ENCODE data around the gene NXN.
"Not testable (repeated sequence)": the region's sequence is repeated elsewhere in the genome, so short reads cannot be mapped to it uniquely, and the experiment has no call there.

NXN gene

DNA sequence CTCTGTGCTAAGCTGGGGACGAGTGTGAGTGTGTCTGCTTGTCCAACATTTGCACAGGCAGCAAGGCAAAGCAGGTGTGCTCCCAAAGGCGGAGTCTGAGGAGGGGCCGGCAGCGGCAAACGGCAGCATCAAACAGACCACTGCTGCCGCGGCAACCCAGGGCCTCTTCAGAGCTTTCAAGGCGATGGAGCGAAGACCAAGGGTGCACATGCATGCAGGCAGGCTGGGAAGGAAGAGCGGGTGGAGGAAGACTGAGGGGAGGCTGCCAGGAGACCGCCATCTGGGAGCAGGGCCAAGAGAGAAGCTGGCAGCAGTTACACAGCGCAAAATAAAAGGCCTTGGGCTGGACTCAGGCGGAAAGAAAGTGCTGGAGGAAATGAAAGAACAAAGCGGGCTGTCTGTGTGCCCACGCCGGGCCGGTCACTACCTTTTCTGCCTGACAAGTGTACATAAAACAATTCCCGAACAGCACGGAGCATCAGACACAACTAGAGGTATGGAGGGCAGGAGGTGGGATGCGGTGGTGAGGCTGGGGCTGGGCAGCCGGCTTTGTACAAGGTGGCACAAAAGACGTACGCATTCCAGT is 25.9 kb upstream of the NXN start:
- no peak for DNase-seq

DNA sequence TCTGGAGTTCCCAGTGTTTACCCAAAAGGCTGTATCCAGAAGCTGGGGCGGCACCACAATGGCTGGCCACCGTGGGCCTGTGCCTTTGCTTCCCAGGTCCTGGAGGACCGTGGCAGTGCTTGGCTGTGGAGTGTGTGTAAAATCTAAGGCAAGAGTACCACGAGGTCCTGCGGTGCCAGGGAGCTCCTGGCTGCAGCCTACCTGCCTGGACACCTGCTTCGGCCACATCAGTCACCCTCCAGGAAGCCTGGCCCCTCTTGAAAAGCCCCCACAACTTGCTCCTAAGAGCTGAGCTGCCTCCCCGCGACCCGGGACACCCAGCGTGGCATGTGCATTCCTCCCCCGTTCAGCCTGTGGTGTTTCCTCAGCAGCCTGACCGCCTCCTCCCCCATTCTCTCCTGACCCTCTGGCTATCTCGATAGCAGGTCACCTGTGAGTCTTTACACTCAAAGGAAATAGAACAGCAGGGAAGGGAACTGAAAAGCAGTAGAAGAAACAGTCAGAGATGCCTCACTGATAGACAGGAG is 25.3 kb upstream of the NXN start:
- no peak for DNase-seq

DNA sequence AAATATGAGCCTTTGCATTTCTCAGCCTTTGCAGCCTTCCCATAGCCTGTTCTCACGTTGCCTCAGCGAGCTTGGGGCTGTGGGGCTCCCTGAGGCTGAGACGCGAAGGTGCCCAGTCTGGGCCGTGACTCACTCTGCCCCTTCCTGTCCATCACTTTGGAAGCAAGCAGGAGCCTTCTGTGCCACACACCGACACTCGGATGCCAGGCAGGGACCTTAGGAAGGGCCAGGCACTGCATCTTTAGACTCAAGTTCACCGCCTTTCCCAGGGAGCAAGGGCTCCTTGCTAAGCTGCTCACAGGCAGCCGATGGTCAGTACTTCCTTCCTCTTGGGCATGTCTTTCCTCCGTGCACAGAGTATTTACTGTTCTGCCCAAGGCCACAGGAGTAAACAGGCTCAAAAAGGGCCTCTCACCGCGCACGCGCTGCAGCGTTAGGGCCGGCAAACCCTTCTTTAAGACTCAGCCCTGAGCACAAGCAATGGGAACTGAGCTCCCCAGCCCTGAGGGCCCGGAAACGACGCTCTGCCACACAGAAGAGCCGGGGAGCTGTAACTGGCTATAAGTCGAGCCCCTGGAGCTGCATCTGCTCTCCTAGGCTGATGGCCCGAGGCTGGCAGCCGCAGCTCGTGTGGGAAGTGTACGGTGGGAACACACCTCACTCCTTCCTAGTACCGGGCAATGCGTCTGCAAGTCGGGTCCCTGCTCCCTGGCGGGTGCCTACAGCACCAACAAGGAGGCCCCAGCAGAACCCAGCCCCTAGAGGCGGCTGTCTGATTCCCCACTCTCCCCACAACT is 24.6 kb upstream of the NXN start:
- DNase-seq: no peak

DNA sequence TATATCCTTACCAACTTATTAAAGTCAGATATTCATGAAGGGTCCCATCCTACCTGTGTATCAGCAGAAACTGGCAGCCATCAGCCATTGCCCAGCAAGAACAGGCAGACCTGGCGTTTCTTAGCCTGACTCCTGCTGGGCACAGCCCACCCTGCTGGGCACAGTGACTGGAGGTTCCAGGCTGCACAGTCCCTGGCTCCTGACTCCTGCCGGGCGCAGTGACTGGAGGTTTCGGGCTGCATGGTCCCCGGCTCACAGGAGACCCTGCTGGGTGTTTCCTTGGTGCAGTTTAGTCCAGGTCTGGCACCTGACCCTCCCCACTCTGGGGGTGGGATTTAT is 24.0 kb upstream of the NXN start:
- DNase-seq: no peak

DNA sequence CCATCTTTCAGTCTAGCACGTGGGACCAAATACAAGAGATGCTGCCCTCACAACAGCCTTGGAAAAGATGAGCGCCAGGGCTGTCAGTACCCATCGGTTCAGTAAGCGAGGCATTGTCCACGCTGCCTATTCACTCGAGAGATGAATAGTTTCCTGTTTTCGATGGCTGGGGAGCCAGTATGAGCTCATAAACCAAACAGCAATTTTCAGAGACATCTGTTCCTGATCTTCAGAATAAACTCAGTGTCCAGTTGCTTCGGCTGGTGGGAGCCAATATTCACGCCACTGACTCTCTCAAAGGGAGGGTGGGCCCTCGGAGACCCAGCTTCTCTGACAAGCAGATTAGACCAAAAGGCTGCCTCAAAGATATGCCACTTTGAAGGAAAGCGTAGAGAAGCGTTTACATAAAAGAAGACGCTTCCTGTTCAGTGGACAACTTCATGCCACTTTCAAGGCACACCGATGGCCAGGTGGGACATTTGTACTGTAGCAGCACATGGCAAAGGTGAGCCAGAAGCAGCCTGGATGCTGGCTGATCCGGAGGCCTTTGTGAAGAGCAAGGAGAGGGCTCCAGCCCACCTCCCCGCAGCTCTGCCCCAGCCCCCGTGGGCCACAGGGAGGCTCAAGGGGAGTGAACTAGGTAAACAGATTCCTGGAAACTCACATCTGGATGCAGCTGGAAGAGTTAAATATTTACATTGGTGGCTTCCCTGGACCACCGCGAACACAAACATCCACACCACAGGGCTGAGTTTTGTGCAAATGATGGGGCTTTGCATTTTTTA is 23.4 kb upstream of the NXN start:
- no peak for DNase-seq

DNA sequence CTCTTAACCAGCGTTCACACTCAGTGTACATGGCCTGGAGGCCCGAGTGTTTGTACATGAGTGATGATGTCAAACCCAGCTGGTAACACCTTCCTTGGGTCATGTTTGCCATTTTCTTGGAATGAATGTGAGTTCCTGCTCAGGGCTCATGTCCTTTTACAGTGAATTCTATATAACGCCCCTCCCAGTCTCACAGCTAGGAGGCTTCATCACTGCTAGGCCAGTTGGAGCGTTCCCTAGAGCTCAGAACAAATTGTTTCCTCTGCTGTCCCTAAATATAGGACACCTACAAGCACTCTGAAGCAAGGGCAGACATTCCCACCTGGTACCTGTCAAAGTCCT is 22.8 kb upstream of the NXN start:
- DNase-seq: no peak

DNA sequence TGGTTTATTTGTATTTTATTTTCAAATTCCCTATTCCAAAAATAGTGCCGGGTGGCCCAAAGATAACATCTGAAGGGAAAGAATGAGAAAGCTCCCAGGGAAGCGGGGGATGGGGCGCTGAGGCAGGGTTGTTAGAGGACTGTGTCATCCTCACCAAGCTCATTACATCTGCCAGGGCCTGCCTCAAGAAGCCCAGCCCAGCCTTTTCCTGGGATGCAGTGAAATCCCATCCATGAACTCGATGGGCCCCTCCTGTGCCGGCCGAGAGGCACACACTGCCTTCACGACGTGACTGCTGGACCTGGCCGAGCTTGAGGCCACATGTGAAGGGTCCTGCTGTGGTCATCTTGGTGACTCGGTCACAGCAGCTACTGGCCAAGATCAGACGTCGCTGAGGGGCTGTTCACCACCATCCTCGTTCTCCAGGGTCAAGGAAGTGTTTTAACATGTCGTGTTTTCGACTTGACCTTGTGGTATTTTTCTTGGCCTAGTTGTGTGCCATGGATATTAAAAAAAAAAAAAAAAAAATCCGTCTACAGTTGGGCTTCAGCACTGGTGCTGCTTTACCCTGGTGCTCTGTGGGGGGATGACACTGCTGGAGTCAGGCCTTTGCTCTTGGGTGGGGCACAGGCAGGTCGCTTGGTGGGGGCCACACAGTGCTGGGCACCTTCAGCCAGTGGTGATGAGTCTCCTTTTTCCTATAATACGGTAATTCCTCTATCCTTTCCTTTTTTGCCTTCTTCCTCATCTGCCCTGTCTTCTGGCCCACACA is 22.2 kb upstream of the NXN start:
- no peak for DNase-seq

DNA sequence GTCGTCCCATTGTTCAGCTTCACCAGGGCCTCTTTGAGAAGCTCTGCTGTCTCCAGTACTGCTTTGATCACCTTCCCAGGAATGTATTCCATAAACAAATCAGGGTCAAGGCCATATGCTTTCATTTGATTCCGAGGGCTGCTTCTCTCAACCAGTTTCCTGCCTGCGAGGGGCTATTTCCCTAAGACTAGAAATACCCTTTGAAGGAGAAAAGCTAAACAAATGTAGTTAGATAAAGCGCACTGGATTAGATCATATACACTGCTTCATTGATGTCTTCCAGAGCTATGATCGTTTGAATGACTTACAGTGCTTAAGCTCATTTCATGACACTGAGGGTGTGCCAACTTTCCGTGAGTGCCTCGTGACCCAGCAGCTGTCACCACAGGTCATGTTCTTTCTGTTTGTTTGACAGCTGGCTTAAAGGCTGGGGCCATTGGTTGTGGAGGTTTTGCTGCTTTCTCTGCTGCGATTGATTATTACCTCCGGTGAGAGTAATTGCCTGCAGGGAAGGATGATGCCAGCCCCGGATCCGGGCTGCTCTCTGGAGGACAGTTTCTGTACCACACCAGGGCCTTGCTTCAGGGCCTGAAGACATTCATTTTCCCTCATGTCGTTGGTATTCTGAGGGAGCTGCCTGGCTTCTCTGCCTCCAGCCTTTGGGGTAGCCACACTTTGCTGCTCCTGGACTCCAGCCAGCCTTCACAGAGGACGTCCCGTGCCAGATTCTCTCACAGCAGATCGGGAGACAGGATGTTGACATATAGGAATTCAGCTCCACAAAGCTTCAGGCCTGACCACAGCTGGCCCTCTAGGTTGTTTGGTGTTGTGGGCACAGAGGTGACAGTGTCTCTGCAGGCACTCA is 21.3 kb upstream of the NXN start:
- no peak for DNase-seq

DNA sequence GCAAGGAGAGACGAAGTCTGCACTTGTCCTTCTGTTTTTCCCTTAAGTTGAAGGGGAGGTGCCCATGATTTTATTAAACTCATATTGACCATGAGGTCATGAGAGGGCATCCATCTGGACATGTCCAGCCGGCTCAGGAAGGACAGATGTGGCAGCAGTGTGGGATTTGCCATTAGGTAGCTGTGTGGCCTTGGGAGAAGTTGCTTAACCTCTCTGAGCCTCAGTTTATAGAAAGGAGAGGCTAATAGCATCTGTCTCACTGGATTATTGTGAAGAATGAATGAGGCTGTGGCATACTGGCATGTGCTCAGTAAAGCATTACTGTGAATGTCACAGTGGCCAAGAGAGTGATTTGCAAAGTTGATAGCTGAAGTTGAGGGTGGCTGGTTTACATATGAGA is 18.5 kb upstream of the NXN start:
- no peak for DNase-seq

DNA sequence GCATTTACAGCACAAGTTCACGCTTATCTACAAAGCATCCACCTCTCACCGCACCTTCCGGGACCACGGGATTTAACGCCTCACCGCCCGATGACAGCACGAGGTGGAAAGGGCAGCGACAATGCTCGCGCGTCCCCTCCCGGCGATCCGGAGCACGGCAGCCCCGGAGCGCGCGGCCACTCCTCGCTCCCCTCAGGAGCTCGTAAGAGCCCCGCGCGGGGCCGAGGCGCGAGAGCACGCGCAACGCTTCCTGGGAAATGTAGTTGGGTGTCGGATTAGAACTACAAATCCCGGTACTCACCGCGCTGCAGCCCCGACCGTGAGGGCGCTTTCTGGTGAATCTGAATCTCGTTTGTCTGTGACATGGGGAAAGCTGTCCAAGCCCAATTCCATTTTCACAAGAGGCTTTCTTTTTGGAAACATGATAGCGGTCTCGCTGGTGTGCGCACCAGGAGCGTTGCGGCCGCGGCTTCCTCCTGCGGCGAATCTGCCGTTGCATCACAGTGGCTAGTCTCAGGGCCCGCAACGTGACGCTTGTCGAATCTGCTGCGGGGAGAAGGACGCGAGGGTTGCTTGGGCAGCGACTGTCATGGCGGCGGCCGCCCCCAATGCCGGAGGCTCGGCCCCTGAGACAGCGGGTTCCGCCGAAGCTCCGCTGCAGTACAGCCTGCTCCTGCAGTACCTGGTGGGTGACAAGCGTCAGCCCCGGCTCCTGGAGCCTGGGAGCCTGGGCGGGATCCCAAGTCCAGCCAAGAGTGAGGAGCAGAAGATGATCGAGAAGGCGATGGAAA is 17.2 kb upstream of the NXN start, which contains the start of gene TIMM22:
Gene TIMM22, plus strand, starts transcription at position 576 of the 791 bp plus-strand sequence. Its CDS starts 14 bp downstream, at position 590.
- DNase-seq: peak; percentile 95

DNA sequence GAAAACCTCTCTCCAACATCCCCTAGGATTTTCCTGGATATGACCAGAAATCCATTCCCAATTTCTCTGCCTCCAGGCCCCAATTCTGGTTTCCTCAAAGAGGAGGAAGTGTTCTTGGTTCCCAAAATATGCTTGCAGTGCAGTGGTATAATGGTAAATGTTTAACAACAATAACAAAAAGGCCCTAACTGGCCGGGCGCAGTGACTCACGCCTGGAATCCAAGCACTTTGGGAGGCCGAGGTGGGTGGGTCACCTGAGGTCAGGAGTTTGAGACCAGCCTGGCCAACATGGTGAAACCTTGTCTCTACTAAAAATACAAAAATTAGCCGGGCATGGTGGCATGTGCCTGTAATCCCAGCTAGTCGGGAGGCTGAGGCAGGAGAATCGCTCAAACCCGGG is 15.7 kb upstream of the NXN start:
- not testable (repeated sequence) for DNase-seq

DNA sequence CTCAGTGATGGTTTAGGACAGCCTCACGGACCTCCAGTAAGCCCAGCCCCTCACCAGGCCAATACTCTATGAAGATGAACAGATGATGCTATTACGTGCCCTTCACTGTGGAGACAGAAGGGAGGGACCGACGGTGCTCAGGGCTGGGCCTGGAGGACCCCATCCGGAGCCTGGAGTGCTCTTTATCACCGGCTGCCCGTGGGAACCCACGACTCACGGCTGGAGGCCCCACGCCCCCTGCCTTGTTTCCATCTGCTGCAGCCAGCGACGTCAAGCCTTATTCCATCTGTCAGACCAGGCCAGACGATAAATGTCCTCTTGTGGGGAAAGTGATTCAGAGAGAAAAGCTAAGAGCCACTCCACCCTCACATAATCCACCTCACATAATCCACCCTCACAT is 13.4 kb upstream of the NXN start:
- no peak for DNase-seq

DNA sequence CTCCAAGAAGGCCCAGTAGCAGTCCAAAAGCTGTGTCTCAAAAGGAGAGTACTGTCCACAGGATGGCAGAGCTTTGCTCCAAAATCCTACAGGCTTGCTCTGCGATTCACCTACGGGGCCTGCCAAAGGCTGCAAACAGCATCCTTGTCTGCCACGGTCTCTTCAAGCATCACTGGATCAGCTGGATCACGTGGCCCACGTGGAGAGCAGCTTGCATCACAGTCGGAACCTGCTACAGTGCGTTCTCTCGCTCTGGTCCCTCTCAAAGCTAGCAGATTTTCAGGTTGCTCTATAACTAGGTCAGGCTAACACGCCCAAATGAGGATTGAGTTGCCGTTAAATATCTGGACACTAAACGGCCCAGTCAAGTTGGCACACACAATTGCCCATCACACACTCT is 9.0 kb upstream of the NXN start:
- DNase-seq: no peak

DNA sequence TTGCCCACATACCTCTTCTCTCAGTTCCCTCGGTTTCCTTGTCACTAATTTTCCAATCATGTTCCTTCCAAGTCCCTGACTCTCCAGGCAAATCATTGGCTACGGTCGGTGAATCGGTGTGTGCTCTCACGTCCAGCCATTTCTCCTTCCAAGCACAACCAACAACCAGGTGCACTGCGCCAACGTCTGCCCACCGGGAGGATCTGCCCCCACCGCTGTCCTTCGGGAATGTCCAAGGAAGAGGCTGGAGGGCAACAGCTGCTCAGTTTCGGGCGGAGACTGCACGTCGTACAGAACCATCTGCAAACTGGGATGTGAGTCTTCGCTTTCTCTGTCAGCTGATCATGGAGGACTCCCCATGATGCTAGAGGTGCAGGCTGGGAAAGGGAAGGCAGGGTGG is 8.4 kb upstream of the NXN start:
- no peak for DNase-seq

DNA sequence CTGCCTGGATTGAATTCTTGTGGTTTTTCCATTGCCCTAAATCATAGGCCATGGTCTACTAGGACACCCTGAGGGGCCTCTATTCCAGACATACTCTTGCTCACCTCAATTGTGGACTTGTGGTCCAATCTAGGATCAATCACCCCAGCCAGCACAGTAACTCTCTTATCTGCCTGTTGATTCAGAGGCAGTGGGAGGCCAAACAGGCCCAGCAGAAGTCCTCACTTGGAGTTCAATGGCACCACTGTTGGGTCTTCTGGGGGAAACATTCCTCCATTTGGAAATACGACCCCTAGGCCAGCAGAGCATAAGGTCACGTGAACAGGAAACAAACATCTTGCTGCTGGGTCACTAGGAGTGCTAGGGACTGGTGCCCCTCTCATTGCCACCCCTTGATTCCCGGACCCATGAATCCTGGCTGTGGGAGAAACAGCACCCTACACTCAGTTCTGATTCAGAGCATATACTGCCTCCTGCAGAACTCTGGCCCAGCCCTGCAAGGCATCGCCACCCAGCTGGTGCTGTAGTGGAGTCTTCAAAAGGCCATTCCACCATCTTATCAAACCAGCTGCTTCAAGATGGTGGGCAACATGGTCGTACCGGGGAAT is 6.8 kb upstream of the NXN start:
- no peak for DNase-seq

DNA sequence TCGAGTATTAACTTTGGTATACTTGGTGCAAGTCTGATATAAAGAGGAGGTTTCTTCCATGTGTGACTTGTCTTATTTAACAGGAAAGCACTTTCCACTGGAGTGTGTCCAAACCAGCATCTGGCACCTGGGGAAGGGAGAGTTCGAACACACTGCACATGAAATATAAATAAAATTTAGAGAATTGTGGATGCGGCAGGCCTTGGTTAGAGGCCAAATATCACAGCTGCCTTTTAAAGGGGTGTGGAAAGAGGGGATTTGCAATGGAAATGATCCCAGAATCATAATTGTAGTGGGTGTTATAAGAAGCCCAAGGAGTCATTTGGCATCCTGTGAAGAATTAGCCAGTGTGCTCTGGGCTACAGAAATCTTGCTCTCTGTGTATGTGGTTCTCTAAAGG is 4.3 kb upstream of the NXN start:
- DNase-seq: no peak

DNA sequence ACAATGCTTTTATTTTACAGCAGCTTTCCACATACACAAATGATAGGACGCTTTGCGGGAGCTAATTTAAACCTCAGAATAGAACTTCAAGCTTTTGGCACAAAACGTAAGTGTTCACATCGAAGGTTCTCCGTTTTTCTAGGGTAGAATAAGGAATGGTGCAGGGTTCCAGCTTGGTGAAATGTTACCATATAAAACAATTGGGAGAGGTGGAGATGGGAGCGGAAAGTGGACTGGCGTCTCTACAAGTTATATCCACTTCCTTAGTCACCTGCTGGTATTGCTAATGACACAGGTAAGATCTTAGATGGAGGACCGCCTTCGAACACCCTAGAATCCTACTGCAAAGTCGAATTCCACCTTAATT is 1.7 kb upstream of the NXN start:
- DNase-seq: no peak

DNA sequence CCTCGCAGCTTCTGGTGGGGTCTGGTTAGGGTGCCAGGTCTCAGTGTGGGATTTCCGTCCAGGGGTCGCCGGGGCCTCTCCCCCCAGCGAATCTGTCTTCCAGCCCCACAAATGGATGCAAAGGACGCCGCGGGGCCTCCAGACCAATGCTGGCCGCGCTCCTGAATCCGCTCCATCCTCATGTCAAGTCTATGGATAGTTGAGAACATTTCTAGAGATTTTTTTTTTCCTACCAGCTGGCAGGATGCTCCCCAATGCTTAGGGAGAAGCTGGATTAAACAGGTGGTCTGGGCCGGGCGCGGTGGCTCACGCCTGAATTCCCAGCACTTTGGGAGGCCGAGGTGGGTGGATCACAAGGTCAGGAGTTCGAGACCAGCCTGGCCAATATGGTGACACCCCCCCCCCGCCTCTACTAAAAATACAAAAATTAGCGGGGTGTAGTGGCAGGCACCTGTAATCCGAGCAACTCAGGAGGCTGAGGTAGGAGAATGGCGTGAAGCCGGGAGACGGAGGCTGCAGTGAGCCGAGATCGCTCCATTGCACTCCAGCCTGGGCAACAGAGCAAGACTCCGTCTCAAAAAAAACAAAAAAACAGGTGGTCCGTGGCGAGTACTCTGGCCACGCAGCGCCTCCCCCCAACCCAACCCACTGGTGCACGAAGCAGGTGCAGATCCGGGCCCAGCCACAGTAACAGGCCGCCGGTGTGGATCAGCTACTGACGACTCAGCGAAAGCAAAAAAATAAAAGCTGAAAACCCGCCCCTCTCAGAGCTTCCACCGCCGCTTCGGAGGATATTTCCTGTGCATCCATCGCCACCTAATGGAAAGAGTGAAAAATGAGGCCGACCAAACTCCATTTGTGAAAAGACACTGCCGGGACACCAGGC is 1.1 kb upstream of the NXN start:
- peak; percentile 82 for DNase-seq

DNA sequence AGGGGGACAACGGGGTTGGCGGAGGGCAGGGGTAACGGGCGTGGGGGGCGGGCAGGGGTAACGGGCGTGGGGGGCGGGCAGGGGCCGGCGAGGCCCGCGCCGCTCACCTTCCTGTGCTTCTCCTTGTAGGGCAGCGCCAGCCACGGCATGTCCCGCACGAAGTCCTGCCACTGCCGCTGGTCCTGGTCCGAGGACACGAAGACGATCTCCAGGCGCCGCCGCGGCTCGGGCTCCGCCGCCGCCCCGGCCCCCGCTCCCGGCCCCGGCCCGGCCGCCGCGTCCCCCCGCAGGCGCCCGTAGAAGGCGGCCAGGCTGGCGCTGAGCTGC is 401 bp downstream of the NXN start:
- DNase-seq: no peak
